Stimulated activated CD8-positive, alpha-beta memory T cell treated with anti-CD3 and anti-CD28 coated beads, Interleukin-12 subunit alpha, Interleukin-12 subunit beta, amount 100 ng/mL, for 24 hours (primary cell): ENCODE measurements around the gene OSBPL1A.
"Not testable (repeated sequence)": the region's sequence is repeated elsewhere in the genome, so short reads cannot be mapped to it uniquely, and the experiment has no call there.

ENCODE experiments used
- DNase-seq: peaks from one replicate; pipeline ENCODE4 v3.0.0-alpha.2; 2020; ENCODE audit errors: extremely low read depth

OSBPL1A gene

DNA sequence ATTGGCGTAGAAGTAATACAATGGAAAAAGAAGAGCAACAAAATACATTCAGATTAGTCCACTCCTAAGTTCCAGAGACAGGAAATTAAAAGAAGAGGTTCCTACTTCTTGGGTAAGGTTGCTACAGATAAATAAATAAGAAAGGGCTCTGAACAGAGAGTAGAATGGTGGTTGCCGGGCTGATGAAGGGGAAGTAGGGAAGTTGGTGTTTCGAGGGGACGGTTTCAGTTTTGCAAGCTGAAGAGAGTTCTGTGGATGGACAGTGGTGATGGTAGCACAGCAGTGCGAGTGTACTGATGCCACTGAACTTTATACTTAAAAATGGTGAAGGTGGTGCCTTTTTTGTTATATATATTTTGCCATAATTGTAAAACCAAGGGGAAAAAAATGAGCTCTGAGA, 210.6 kb downstream of the OSBPL1A start:
- DNase-seq, result no peak

DNA sequence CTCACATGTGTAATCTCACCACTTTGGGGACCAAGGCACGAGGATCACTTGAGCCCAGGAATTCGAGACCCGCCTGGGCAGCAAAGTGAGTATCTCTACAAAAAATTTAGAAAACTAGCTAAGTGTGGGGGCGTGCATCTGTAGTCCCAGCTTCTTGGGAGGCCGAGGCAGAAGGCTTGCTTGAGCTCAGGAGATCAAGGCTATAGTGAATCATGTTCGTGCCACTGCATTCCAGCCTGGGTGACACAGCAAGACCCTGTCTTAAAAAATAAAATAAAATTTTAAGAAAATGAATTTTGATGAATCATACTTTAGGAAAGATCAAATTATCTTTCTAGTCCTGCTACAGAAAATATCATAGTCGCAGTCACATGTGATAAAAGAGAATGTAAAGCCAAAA, 211.8 kb downstream of the OSBPL1A start:
- DNase-seq, result no peak

DNA sequence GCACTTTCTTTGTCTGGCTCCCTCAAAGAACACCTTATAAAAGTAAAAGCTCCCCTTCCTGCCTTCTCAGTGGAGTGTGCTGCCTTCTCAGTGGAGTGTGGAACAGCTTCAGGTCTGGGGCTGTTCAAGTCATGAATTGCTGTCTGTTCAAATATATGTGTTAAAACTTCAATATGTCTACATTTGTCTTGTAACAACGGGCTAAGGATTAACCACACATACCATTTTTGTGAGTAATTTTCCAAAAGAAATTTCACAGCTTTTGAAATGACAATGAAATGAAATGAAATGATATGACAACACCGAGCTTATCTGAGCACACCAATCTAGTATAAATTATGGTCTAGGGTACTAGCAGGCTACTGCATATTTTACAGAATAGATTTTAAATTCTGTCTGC, 215.8 kb downstream of the OSBPL1A start:
- DNase-seq, result no peak

GRCh38 chr18:24180048-24180447, 217.6 kb downstream of the OSBPL1A start:
- DNase-seq, result no peak

DNA sequence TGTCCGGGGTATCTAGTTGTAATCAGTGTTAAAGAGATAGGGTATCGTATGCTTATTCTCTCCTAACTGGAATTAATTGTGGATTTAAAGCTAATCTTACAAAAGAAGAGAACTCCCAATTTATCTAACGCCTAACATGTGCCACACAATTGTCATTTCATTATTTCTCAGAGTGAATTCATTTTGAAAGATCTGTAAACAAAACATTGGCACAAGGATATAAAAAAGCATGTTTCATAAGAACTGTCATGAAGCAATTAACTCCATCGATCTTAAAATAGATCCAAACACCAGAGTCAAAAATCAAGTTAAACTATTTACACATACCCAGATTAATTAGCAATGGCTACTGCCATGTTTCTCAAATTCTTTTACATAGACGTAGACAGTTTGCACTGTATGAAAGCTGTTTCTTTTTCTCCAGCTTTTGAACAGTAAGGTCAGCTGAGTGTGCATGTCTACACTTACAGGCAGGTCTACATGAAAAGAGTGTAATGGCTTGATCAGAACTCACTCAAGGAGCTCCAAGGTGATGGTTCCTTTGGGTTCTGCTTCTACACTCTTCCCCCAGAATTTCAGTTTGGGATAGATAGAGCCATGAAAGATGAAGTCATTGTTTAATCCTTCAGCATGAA, 220.0 kb downstream of the OSBPL1A start:
- DNase-seq, result no peak

DNA sequence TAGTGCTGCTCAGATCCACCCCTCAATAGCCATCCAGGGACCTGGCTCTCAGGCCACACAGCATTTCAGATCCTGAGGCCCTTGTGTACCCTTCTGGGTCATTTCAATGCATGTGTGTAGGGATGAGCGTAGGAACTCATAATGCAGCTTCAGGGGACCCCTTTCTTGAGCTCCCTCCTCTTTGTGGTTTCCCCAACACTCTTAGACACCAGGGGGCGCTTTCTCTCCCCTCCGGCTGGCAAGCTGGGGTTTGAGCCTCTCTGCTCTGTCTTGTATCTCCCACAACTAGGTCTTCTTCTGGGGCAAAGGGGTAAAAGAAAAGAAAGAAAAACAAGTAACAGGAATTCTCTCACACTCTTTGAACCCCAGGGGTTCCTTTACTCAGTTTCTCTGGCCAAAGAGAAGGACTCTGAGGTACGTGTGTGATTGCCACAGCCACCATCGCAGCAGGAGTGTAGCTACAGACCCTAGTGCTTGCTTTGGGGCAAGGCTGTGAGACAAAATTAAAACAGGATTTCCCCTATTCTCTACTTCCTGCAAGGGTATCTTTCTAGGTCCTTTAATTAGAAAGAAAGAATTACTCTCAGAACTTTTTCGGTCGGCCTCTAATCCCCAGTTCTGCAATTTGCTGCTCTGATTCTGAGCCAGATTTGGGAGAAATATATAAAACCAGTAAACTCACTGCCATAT, 220.8 kb downstream of the OSBPL1A start:
- DNase-seq, result peak; percentile 19

DNA sequence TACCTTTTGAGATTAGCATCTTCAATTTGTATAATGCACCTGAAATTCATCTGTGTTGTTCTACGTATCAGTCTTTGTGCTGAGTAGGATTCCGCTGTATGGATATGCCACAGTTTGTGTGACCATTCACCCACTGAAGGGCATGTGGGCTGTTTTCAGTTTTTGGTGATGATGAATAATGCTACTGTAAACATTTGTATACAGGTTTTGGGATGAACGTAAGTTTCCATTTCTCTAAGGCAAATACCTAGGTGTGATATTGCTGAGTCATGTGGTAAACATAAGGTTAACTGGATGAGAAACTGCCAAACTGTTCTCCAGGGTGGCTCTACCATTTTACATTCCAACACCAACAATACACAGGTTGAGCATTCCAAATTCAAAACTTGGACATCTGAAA, 223.6 kb downstream of the OSBPL1A start:
- DNase-seq, result no peak

DNA sequence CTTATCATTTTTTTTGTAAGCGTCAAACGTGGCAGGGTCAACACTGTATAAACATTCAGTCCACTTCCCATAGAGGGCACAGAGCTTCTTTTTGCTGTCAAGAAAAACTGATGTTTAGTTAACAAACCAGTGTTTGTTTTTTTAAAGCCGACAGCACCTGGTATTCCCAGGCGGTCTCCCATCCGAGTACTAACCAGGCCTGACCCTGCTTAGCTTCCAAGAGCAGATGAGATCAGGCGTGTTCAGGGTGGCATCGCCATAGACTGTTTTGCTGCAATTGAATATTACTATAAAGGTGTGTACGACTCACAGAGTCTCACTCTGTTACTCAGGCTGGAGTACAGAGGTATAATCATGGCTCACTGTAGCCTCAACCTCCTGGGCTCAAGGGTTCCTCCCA, 227.3 kb downstream of the OSBPL1A start:
- DNase-seq, result no peak

DNA sequence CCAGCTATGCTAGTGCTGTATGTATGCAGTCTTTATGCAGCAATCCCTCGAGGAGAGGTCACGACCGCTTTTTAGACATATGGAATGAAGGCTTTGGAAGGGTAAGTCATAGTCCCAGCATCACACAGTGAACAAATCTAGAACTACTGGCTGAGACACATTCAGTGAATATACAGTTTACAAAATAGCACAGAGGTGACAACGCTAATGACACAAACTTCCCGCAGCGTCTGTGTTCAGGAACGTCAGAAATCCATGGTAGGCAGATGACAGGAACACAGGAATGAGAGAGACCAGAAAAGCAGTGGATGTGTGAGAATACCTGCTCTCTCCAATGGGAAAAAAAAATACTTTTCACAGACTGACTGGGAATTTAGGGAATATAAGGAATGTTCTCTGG, 229.1 kb downstream of the OSBPL1A start:
- DNase-seq, result no peak

DNA sequence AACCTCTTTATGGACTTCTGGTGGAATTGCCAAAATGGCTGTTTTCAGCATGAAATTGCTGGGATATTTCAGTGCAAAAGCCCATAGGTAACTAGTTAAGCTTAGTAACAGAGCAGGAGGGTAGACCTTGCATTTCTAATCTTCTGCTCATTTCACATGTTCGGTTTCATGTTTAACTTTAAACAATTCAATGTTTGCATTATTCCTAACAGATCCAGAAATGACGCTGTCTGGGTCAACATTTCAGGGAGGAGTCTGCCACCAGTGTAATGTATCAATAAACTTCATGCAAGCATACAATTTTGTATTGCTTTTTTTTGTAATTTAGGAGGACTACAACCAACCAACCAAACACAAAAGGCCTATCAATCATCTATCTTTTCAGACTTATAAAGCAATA, 236.3 kb downstream of the OSBPL1A start:
- DNase-seq, result no peak

- DNase-seq, result no peak
These were observed 237.5 kb downstream of the OSBPL1A start for GRCh38 chr18:24160086-24160485.

DNA sequence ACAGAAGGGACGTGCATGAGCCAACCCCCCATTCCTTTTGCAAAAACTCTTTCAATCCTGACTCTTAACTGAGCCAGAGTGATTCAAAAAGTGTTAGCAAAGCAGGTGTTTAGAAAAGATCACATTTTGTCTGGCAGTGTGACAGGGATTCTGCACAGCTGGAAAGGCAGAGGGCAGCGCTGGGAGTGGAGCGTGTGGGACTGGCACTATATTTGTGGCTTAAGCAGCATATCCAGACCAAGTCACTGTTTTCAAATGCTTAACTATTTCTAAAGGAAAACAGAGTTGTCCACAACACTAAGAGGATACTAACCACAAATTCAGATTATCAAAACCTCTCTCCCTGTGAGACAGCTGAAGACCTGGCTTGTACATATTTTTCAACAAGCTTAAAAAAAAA, 239.8 kb downstream of the OSBPL1A start:
- DNase-seq, result no peak

- no peak for DNase-seq
These were observed 244.2 kb downstream of the OSBPL1A start for GRCh38 chr18:24153397-24153796.

GRCh38 chr18:24149591-24149990, 248.0 kb downstream of the OSBPL1A start:
- not testable (repeated sequence) for DNase-seq

DNA sequence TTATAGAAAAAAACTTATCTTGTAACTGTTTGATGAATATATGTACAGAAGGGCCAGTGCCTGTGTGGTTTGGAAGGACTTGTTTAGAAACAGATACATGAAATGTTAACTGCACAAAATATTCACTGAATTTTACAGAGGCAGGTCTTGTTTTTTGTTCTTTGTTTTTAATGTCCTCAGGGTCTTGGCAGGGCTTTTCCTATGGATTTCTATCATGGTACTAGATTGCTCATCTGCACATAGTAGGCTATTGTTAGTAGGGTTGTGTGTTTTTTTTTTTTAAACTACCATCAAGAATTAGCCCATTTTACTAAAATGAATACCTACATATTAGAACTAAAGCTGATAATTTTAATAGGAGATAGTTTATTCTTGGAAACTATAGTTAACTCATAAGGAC, 255.2 kb downstream of the OSBPL1A start:
- no peak for DNase-seq

DNA sequence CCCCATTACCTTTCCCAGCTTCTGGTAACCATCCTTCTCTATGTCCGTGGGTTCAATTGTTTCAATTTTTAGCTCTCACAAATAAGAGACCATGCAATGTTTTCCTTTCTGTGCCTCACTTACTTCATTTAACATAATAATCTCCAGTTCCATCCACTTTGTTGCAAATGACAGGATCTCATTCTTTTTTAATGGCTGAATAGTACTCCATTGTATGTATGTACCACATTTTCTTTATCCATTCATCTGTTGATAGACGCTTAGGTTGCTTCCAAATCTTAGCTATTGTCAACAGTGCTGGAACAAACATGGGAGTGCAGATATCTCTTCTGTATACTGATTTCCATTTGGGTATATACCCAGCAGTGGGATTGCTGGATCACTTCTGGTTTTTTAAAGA, 256.9 kb downstream of the OSBPL1A start:
- DNase-seq, result no peak

GRCh38 chr18:24138789-24139616, 258.6 kb downstream of the OSBPL1A start, which contains the start of gene CABYR:
Gene CABYR (plus strand): TSS chr18:24139062. CDS start chr18:24143115, 4,053 bp downstream.
- peak; percentile 33 for DNase-seq

DNA sequence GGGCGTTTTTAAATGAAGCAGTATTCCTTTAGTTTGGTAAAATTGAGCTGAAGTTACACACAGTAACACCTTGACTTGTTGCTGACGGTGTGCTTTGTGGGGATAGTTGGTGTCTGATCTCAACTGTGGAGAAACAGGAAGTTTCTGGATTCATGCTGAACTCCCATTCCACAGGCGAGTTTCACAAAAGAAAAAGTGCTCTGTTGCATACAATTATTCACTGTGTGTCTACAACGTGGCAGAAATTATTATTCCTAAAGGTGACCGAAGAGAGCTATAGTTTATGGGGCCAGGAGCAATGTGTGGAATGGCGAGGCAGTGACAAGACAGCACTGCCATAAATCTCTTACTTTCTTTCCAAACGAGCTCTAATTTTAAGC, 259.2 kb downstream of the OSBPL1A start:
- DNase-seq, result no peak

- DNase-seq, result no peak
These were observed 260.7 kb downstream of the OSBPL1A start for GRCh38 chr18:24136967-24137373.

GRCh38 chr18:24130494-24130893, 267.1 kb downstream of the OSBPL1A start:
- no peak for DNase-seq

- no peak for DNase-seq
These were observed 268.9 kb downstream of the OSBPL1A start for GRCh38 chr18:24128700-24129099.

DNA sequence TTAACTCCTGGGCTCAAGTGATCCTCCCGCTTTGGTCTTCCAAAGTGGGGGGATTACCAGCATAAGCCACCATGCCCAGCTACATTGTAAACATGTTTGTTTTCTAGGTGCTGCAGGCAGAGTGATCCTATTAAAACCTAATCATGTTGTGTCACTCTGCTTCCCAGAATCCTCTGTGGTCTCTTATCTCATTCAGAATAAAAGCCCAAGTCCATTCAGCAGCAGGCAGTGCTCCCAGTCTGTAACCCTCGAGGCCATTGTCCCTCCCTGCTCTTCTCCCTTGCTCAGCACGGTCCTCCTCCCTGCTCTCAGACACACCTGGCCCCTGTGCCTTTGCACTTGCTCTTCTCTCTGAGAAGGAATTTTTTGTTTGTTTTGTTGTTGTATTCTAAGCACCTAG, 269.9 kb downstream of the OSBPL1A start:
- DNase-seq, result no peak
